Neural crest cell (in vitro differentiated cells): ENCODE results near the gene NBDY. TPM values are rescaled to one million over a fixed set of nuclear protein-coding genes. Genes with fewer than 3 reads are reported as not detected.
"Not testable (repeated sequence)": the region's sequence is repeated elsewhere in the genome, so short reads cannot be mapped to it uniquely, and the experiment has no call there.

Experiments
- DNase-seq: peaks from one replicate; pipeline ENCODE4 v3.0.0; 2021; ENCODE audit warnings: low read depth, mixed read lengths, low spot score
- H3K27ac Mint-ChIP-seq: one replicate; pipeline ENCODE4 v1.8.0; 2021; ENCODE audit warnings: mild to moderate bottlenecking, mixed read lengths; ENCODE audit not compliant: unreplicated experiment
- H3K27me3 Mint-ChIP-seq: 2 replicates; pipeline ENCODE4 v1.8.0; 2021; ENCODE audit warnings: low read depth, mild to moderate bottlenecking, mixed read lengths
- H3K36me3 Mint-ChIP-seq: 2 replicates; pipeline ENCODE4 v1.8.0; 2021; ENCODE audit warnings: low read depth, mild to moderate bottlenecking, mixed read lengths
- H3K4me1 Mint-ChIP-seq: 2 replicates; pipeline ENCODE4 v1.8.0; 2021; ENCODE audit warnings: mixed read lengths
- H3K4me3 Mint-ChIP-seq: one replicate; pipeline ENCODE4 v1.8.0; 2021; ENCODE audit warnings: mild to moderate bottlenecking, mixed read lengths
- H3K9me3 Mint-ChIP-seq: 2 replicates; pipeline ENCODE4 v1.8.0; 2021; ENCODE audit warnings: mixed read lengths
- total RNA-seq: library from RNA; stranded (reverse); gene quantifications from 2 replicates; pipeline ENCODE4 v1.2.1, GENCODE V29; 2021
- TF ChIP-seq, protein P1 (sequence below): fragments of 200-600 bp; sonication (generic); conservative IDR thresholded peaks from 2 replicates; pipeline ENCODE4 v1.5.0; 2021; ENCODE audit warnings: antibody characterized with exemption, mild to moderate bottlenecking

NBDY gene
- total RNA-seq, 1 donor from 2014 or later: 56.8 TPM

DNA sequence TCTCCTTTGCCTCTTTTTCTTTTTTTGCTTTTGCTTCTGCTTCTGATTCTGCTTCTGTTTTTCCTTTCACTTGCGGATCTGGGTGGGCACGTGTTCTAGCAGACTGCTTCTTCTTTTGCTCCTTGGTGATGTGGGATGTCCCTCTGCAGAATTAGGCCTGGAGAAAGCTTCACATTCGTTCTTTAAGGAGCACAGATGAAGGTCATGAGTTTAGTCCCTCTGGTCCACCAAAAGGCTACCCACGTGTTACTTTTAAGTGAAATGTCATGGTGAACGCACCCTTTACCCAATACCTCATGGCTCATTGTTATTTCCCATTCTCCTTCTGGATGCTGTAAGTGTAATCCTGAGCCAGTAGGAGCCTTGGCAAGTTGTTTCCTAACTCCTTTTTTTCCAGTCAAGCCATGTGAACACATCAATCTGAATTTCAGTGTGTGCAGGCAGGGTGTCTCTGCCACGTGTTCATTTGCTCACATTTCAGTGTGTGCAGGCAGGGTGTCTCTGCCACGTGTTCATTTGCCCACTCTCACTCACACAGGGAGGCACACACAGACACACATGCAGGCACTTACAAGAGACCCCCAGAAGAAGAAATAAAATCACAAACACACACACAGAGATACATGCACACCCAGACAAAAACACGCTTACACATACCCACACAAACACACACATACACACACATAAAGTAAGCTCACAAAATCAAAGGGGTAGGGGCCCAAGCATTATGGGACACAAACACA lies 36.9 kb downstream of the NBDY start:
- Mint-ChIP-seq H3K36me3 (peaks cover 14% of the 10 kb centered on the region), H3K4me1 (peaks cover 7% of the 10 kb centered on the region), H3K27ac (peak overlapping the region; percentile 81), H3K9me3 (peaks cover 4% of the 10 kb centered on the region), H3K27me3 (no peaks in the 10 kb centered on the region), H3K4me3 (no peak overlapping the region)
- DNase-seq: no peak
- TF ChIP-seq, protein P1, sequence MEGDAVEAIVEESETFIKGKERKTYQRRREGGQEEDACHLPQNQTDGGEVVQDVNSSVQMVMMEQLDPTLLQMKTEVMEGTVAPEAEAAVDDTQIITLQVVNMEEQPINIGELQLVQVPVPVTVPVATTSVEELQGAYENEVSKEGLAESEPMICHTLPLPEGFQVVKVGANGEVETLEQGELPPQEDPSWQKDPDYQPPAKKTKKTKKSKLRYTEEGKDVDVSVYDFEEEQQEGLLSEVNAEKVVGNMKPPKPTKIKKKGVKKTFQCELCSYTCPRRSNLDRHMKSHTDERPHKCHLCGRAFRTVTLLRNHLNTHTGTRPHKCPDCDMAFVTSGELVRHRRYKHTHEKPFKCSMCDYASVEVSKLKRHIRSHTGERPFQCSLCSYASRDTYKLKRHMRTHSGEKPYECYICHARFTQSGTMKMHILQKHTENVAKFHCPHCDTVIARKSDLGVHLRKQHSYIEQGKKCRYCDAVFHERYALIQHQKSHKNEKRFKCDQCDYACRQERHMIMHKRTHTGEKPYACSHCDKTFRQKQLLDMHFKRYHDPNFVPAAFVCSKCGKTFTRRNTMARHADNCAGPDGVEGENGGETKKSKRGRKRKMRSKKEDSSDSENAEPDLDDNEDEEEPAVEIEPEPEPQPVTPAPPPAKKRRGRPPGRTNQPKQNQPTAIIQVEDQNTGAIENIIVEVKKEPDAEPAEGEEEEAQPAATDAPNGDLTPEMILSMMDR: no peak

DNA sequence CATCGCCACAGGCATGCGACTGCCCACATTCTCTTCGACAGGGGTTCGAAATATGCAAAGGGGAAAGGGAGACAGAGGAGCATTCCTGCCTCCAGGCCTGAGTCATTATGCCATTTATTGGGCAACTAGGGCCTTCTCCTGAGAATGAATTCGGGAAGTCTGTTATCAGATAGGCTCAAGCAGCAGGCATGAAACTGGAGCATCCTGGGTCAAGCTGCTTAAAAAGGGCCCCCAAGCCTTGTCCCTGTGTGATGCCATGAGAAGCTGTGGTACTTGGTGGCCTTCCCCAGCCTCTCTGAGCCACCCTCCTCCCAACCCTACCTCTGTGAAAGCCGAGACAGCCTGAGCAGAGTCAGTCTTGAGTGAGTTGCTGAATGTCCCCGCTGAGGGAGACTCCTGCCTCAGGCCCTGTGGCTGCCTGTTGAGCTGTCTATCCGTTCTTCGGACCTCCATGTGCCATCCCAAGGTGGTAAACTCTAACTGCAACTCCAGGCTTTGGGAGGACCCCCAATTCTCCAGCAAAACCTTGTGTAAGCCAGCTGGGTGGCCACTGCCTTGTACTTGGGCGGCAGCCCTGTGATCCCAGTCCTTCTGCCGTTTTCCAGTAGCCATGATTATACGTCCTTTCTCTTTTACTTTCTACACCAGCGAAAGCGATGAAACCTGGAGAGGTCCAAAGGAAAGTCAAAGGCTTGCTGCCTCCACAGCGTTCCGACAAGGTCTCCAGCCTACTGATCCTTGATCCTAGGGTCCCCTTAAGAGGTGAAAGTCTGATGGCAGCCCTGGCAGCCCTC lies 37.7 kb downstream of the NBDY start:
- H3K27me3 Mint-ChIP-seq: no peaks in the 10 kb centered on the region
- peaks cover 7% of the 10 kb centered on the region for H3K4me1 Mint-ChIP-seq
- TF ChIP-seq, protein P1: no peak
- no peak overlapping the region for H3K4me3 Mint-ChIP-seq
- H3K36me3 Mint-ChIP-seq: peaks cover 9% of the 10 kb centered on the region
- no peak for DNase-seq
- peak overlapping the region; percentile 81 for H3K27ac Mint-ChIP-seq
- no peaks in the 10 kb centered on the region for H3K9me3 Mint-ChIP-seq

DNA sequence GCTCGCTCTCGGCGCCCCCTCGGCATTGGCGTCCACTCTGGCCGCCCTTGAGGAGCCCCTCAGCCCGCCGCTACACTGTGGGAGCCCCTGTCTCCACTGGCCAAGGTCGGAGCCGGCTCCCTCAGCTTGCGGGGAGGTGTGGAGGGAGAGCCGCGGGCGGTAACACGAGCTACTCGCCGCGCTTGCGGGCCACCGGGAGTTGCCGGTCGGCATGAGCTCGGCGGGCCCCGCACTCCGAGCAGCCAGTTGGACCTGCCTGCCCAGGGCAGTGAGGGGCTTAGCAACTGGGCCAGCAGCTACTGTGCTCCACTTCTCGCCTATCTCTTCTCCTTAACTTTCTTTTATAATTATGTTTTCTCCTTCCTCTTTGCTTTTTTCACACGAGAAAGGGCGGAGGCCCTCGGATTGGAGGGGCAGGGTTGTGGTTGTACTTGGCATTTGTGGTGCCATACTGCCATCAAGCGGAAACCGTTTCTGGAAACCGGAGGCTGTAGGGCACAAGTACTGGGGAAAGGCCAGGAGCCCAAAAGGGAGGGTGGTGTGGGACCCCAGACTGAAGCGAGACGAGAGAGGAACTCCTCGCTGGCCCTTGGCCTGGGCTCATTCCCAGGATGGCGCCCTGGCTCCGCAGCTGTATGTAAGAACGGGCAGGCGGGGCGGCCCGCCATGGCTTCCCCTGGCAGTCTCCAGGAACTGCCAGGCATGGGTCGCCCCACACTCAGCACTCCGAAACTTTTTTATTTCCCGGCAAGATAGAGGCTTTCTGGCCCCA lies 38.5 kb downstream of the NBDY start:
- H3K4me3 Mint-ChIP-seq, H3K36me3 Mint-ChIP-seq, H3K27ac Mint-ChIP-seq, DNase-seq, H3K9me3 Mint-ChIP-seq, H3K27me3 Mint-ChIP-seq, H3K4me1 Mint-ChIP-seq: not testable (repeated sequence)

DNA sequence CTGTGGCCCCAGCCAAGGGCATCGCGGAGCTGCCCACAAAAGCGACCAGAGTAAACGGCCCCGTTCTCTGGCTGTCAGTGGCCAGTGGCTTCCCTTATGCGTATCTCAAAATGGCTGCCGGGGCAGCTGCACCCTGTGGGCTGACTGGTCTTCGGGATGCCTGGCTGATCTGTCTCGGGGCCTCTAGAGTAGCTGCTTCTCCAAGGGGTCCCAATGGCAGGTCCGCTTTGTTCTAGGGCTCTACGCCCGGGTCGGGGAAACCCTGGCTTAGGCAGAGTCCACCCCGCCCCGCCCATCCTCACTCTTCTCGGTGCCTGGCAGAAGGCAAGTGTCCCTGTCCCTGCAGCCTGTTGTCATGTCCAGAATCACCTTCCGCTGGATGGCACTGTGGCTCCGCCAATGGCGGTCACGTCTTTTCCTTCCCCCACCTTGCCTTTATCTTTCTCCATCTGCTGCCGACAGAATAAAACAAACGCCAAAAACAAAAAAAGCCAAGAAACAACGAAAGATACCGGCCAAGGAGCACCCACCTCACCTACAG lies 39.1 kb downstream of the NBDY start:
- not testable (repeated sequence) for H3K27ac Mint-ChIP-seq, H3K36me3 Mint-ChIP-seq

DNA sequence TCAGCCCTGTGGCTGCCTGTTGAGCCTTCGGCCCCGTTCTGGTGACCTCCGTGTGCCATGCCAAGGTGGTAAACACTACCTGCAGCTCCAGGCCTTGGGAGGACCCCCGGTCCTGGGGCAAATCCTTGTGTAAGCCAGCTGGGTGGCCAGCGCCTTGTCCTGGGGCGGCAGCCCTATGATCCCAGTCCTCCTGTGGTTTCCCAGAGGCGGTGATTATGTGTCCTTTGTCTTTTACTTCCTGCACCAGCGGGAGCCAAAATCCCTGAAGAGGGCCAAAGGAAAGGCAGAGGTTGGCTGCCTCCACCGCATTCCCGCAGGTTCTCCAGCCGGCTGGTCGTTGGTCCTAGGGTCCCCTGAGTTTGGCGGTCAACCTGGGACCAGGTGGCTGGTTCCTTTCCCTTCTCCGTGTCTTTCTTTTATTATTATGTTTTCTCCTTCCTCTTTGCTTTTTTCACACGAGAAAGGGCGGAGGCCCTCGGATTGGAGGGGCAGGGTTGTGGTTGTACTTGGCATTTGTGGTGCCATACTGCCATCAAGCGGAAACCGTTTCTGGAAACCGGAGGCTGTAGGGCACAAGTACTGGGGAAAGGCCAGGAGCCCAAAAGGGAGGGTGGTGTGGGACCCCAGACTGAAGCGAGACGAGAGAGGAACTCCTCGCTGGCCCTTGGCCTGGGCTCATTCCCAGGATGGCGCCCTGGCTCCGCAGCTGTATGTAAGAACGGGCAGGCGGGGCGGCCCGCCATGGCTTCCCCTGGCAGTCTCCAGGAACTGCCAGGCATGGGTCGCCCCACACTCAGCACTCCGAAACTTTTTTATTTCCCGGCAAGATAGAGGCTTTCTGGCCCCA lies 43.9 kb downstream of the NBDY start:
- H3K4me1 Mint-ChIP-seq, H3K4me3 Mint-ChIP-seq: not testable (repeated sequence)

More for the DNA sequence above, 39.1 kb downstream of the NBDY start:
- H3K27me3 Mint-ChIP-seq, H3K4me3 Mint-ChIP-seq, H3K4me1 Mint-ChIP-seq, H3K9me3 Mint-ChIP-seq, DNase-seq: not testable (repeated sequence)

DNA sequence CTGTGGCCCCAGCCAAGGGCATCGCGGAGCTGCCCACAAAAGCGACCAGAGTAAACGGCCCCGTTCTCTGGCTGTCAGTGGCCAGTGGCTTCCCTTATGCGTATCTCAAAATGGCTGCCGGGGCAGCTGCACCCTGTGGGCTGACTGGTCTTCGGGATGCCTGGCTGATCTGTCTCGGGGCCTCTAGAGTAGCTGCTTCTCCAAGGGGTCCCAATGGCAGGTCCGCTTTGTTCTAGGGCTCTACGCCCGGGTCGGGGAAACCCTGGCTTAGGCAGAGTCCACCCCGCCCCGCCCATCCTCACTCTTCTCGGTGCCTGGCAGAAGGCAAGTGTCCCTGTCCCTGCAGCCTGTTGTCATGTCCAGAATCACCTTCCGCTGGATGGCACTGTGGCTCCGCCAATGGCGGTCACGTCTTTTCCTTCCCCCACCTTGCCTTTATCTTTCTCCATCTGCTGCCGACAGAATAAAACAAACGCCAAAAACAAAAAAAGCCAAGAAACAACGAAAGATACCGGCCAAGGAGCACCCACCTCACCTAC lies 44.5 kb downstream of the NBDY start:
- H3K36me3 Mint-ChIP-seq, H3K4me1 Mint-ChIP-seq, H3K4me3 Mint-ChIP-seq, H3K9me3 Mint-ChIP-seq, DNase-seq, H3K27me3 Mint-ChIP-seq, H3K27ac Mint-ChIP-seq: not testable (repeated sequence)

More for the DNA sequence above, 43.9 kb downstream of the NBDY start:
- not testable (repeated sequence) for H3K27me3 Mint-ChIP-seq, H3K27ac Mint-ChIP-seq, H3K36me3 Mint-ChIP-seq, H3K9me3 Mint-ChIP-seq, DNase-seq

DNA sequence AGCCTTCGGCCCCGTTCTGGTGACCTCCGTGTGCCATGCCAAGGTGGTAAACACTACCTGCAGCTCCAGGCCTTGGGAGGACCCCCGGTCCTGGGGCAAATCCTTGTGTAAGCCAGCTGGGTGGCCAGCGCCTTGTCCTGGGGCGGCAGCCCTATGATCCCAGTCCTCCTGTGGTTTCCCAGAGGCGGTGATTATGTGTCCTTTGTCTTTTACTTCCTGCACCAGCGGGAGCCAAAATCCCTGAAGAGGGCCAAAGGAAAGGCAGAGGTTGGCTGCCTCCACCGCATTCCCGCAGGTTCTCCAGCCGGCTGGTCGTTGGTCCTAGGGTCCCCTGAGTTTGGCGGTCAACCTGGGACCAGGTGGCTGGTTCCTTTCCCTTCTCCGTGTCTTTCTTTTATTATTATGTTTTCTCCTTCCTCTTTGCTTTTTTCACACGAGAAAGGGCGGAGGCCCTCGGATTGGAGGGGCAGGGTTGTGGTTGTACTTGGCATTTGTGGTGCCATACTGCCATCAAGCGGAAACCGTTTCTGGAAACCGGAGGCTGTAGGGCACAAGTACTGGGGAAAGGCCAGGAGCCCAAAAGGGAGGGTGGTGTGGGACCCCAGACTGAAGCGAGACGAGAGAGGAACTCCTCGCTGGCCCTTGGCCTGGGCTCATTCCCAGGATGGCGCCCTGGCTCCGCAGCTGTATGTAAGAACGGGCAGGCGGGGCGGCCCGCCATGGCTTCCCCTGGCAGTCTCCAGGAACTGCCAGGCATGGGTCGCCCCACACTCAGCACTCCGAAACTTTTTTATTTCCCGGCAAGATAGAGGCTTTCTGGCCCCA lies 49.3 kb downstream of the NBDY start:
- H3K27ac Mint-ChIP-seq, H3K4me3 Mint-ChIP-seq: not testable (repeated sequence)

DNA sequence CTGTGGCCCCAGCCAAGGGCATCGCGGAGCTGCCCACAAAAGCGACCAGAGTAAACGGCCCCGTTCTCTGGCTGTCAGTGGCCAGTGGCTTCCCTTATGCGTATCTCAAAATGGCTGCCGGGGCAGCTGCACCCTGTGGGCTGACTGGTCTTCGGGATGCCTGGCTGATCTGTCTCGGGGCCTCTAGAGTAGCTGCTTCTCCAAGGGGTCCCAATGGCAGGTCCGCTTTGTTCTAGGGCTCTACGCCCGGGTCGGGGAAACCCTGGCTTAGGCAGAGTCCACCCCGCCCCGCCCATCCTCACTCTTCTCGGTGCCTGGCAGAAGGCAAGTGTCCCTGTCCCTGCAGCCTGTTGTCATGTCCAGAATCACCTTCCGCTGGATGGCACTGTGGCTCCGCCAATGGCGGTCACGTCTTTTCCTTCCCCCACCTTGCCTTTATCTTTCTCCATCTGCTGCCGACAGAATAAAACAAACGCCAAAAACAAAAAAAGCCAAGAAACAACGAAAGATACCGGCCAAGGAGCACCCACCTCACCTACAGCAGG lies 50.0 kb downstream of the NBDY start:
- H3K4me3 Mint-ChIP-seq, H3K27me3 Mint-ChIP-seq, H3K27ac Mint-ChIP-seq, H3K36me3 Mint-ChIP-seq, DNase-seq, H3K9me3 Mint-ChIP-seq, H3K4me1 Mint-ChIP-seq: not testable (repeated sequence)

More for the DNA sequence above, 49.3 kb downstream of the NBDY start:
- H3K9me3 Mint-ChIP-seq, DNase-seq, H3K36me3 Mint-ChIP-seq, H3K4me1 Mint-ChIP-seq, H3K27me3 Mint-ChIP-seq: not testable (repeated sequence)
